Memory B cell (primary cell): ENCODE measurements around the gene NCAM2.

Source experiments
- ATAC-seq: fragments of 150-1000 bp; cut with Tn5 transposase; 2 replicates; pipeline ENCODE4 v1.10.0; 2021; ENCODE audit warnings: low read depth, mild to moderate bottlenecking, moderate library complexity
- DNase-seq, 2 donors: peaks; one replicate each; pipeline ENCODE4 v3.0.0; 2022; ENCODE audit warnings: low spot score in 2 of 2
- H3K27ac Mint-ChIP-seq: one replicate; pipeline ENCODE4 v1.8.0; 2022; ENCODE audit warnings: mild to moderate bottlenecking, moderate library complexity, mixed read lengths
- H3K27me3 Mint-ChIP-seq: one replicate; pipeline ENCODE4 v1.8.0; 2022; ENCODE audit warnings: mixed read lengths
- H3K36me3 Mint-ChIP-seq: one replicate; pipeline ENCODE4 v1.8.0; 2022; ENCODE audit warnings: mild to moderate bottlenecking, mixed read lengths
- H3K4me1 Mint-ChIP-seq: one replicate; pipeline ENCODE4 v1.8.0; 2022; ENCODE audit warnings: mixed read lengths
- H3K4me3 Mint-ChIP-seq: one replicate; pipeline ENCODE4 v1.8.0; 2022; ENCODE audit warnings: mild to moderate bottlenecking, moderate library complexity, mixed read lengths
- H3K9me3 Mint-ChIP-seq: one replicate; pipeline ENCODE4 v1.8.0; 2022; ENCODE audit warnings: mixed read lengths

The NCAM2 gene

GRCh38 chr21:20997636-20998455 is at the start of gene NCAM2:
Gene NCAM2, plus strand, starts transcription at chr21:20998409.
- DNase-seq (peak; percentile 15 to 33), ATAC-seq (peak; percentile 67)
- no peak within 1 kb of the TSS for H3K27ac Mint-ChIP-seq
- H3K36me3 Mint-ChIP-seq: no peaks in the 10 kb centered on the region
- peak within 1 kb of the TSS; percentile 62 for H3K4me3 Mint-ChIP-seq
- H3K4me1 Mint-ChIP-seq: no peaks in the 10 kb centered on the region
- peaks cover 16% of the 10 kb centered on the region for H3K27me3 Mint-ChIP-seq
- H3K9me3 Mint-ChIP-seq: no peaks in the 10 kb centered on the region

DNA sequence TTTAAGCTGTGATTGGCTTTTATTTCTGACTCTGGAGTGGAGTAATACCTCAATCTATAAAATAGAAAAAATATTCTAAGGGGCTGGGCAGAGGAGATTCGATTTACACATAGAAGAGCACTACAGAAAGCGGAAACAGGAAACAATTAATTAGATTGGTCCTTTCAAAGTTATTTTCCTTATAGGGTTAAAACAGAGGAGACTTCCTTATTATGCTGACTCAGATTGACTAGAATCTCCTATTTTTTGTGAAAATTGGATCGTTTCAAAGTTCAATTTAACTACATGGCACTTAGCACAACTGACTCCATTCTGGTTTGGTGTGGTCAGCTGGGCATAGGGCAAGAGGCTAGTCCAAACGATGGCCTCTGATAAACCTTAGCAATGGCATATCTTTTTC is 48.3 kb upstream of the NCAM2 start:
- Mint-ChIP-seq H3K9me3 (no peaks in the 10 kb centered on the region), H3K4me3 (no peak overlapping the region), H3K4me1 (no peaks in the 10 kb centered on the region), H3K27ac (no peak overlapping the region), H3K27me3 (no peaks in the 10 kb centered on the region), H3K36me3 (no peaks in the 10 kb centered on the region)
- no peak for ATAC-seq
- DNase-seq: no peak

DNA sequence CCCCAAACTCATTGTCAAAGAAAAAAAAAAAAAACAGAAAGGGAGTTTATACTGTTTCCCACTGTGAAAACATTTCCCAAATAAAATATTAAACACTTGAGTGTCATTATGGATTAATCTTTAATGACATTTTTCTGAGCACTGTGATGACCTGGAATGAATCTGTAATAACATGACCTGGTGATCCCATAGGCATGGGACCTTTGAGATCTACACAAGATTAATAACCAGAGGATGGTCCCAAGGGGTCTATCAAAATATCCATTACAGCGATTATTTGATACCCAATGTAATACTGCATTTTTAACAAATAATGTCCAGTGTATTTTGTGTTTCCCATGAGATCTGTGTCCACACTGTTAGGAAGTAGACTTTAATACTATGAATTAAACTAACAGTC is 32.4 kb upstream of the NCAM2 start:
- Mint-ChIP-seq H3K4me3 (no peak overlapping the region), H3K36me3 (no peaks in the 10 kb centered on the region), H3K9me3 (no peaks in the 10 kb centered on the region), H3K27me3 (no peaks in the 10 kb centered on the region), H3K4me1 (no peaks in the 10 kb centered on the region), H3K27ac (no peak overlapping the region)
- DNase-seq (no peak), ATAC-seq (no peak)

- DNase-seq (no peak), ATAC-seq (no peak)
- no peak overlapping the region for H3K27ac Mint-ChIP-seq
- H3K27me3 Mint-ChIP-seq: no peaks in the 10 kb centered on the region
- H3K36me3 Mint-ChIP-seq: no peaks in the 10 kb centered on the region
- no peaks in the 10 kb centered on the region for H3K4me1 Mint-ChIP-seq
- H3K4me3 Mint-ChIP-seq: no peak overlapping the region
- no peaks in the 10 kb centered on the region for H3K9me3 Mint-ChIP-seq
Measured at GRCh38 chr21:20968391-20968790, 29.8 kb upstream of the NCAM2 start.

- Mint-ChIP-seq H3K4me3 (no peak overlapping the region), H3K27me3 (no peaks in the 10 kb centered on the region), H3K4me1 (no peaks in the 10 kb centered on the region), H3K9me3 (no peaks in the 10 kb centered on the region), H3K27ac (no peak overlapping the region), H3K36me3 (no peaks in the 10 kb centered on the region)
- ATAC-seq (no peak), DNase-seq (no peak)
Measured at GRCh38 chr21:20970691-20971090, 27.5 kb upstream of the NCAM2 start.

DNA sequence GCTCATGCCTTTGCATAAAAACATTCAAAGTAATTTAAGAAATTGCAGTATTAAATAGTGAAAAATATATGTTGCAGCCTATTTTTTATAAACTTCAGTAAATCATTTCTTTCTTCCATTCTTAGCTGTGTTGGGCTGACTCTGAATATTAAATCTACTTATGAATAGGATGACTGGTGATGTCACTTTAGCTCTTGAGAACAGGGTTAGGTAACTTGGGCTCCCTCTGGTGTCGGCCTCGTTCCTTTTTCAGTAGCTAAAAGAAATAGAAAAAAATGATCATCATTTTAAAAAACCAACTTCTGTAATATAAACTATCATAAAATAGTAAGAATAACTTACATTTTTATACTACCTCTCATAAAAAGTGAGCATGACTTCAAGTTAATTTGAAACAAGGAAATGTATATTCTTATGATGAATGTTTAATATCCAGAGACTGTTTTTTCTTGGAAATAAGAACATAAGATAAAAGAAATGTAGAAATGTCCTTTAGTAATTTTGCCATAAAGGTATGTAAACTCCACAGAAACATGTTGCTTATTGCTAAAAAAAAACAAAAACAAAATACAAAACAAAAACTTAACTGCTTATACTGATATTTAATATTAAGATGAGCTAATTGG is 26.8 kb upstream of the NCAM2 start:
- H3K36me3 Mint-ChIP-seq: no peaks in the 10 kb centered on the region
- H3K4me1 Mint-ChIP-seq: no peaks in the 10 kb centered on the region
- no peaks in the 10 kb centered on the region for H3K9me3 Mint-ChIP-seq
- no peak for DNase-seq
- no peak for ATAC-seq
- no peaks in the 10 kb centered on the region for H3K27me3 Mint-ChIP-seq
- H3K4me3 Mint-ChIP-seq: no peak overlapping the region
- no peak overlapping the region for H3K27ac Mint-ChIP-seq

DNA sequence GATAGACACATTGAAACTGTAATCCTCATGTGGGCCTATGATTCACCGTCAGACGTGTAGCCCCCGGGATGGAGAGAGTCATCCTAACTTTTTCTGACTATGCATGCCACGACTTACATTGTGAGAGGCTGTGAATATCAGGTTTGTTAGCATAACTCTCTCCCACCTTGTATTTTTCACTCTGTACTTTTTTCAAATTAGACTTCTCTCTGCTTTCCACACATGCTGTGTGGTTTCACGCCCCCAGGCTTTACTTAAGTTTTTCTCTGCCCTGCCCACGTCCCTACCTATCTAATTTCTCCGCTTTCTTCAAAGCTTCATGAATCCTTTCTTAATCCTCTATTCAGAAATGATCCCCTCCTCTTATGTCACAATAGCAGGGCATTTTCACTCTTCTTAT is 3.4 kb upstream of the NCAM2 start:
- ATAC-seq: no peak
- peaks cover 8% of the 10 kb centered on the region for H3K27me3 Mint-ChIP-seq
- no peaks in the 10 kb centered on the region for H3K9me3 Mint-ChIP-seq
- H3K36me3 Mint-ChIP-seq: no peaks in the 10 kb centered on the region
- H3K27ac Mint-ChIP-seq: no peak overlapping the region
- H3K4me1 Mint-ChIP-seq: no peaks in the 10 kb centered on the region
- no peak for DNase-seq
- no peak overlapping the region for H3K4me3 Mint-ChIP-seq

DNA sequence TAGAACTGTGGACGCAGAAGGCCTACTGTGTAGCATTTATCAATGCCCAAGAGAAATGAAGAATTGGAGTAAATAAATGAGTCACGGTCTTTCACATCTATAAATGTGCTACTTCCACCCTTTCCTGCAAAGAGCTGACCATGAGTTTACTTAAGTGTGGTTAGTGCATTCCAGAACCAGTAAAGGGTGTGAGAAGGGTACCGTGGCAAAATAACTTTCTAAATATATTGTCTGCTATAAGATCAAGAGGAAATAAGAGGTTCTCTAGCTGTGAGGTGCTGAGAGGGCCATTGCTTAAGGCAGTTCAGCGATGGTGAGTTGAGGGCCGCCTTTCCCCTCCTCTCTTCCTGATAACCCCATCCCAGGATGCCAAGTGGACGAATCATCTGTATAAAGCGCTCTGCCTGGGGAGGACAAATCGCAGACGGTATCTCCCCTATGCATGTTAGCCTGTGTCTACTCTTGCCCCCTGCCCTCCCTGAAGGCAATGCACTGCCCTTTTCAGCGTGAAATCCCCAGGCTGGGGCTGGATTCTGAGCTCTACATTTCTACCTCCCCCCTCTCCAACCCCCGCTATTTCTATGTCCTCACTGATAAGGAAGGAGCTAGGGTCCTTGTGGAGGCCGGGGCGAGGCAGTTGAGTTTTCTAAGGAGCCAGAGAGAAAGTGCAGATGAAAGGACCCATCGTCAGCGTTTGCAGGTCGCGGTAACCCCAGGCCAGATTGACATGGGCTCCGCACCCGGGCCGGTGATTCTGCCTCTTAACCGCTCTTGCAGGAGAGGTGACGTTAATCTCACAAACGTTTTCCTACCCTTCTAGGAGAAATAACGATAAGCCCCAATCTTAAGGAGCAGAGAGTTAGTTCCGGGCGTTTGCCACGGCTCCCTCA is 1.5 kb upstream of the NCAM2 start:
- Mint-ChIP-seq H3K4me3 (no peak overlapping the region), H3K27ac (no peak overlapping the region), H3K9me3 (no peaks in the 10 kb centered on the region), H3K36me3 (no peaks in the 10 kb centered on the region), H3K4me1 (no peaks in the 10 kb centered on the region), H3K27me3 (peaks cover 16% of the 10 kb centered on the region)
- no peak for ATAC-seq
- DNase-seq: no peak

GRCh38 chr21:20997311-20997635 is 936 bp upstream of the NCAM2 start:
- H3K27ac Mint-ChIP-seq: no peak overlapping the region
- DNase-seq: no peak
- no peaks in the 10 kb centered on the region for H3K9me3 Mint-ChIP-seq
- H3K27me3 Mint-ChIP-seq: peaks cover 16% of the 10 kb centered on the region
- no peaks in the 10 kb centered on the region for H3K4me1 Mint-ChIP-seq
- H3K4me3 Mint-ChIP-seq: peak overlapping the region; percentile 30
- ATAC-seq: no peak
- H3K36me3 Mint-ChIP-seq: no peaks in the 10 kb centered on the region

DNA sequence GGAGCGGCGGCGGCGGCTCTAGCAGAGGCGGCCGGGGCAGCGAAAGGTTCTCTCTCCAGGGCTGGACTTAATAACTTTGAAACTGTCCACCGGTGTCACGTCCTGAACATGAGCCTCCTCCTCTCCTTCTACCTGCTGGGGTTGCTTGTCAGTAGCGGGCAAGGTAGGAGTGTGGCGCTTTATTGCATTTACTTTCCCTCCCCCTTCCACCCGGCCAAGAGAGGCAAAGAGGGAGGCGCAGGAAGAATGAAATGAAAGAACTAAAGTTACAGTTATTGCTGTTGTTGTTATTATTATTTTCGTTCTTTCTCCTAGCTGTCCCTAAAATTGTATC is 214 bp downstream of the NCAM2 start:
- no peak overlapping the region for H3K27ac Mint-ChIP-seq
- H3K9me3 Mint-ChIP-seq: no peaks in the 10 kb centered on the region
- peak; percentile 31 for ATAC-seq
- no peaks in the 10 kb centered on the region for H3K36me3 Mint-ChIP-seq
- H3K4me1 Mint-ChIP-seq: no peaks in the 10 kb centered on the region
- peaks cover 16% of the 10 kb centered on the region for H3K27me3 Mint-ChIP-seq
- no peak for DNase-seq
- H3K4me3 Mint-ChIP-seq: peak overlapping the region; percentile 62

DNA sequence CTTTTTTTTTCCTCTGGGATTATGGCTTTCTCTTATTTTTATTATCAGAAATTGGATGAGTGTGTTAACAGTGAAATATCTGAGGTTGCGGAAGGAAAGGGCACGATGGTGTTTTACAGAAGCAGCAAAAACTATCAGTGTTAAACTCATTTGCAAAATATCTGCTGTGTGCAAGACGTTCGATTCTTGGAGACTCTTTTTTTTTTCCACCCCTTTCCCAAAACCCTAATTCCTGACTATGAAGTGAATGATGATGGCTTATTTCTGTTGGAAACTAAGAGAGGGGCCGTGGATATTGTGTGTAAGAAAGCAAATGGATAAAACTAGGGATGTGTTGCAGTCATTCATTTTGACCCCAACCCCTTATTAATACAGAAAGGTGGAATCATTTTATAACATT is 677 bp downstream of the NCAM2 start:
- Mint-ChIP-seq H3K36me3 (no peaks in the 10 kb centered on the region), H3K4me1 (no peaks in the 10 kb centered on the region), H3K27ac (no peak overlapping the region), H3K4me3 (no peak overlapping the region), H3K27me3 (peaks cover 16% of the 10 kb centered on the region), H3K9me3 (no peaks in the 10 kb centered on the region)
- DNase-seq: no peak
- ATAC-seq: no peak

GRCh38 chr21:20999659-21000058 is 1.4 kb downstream of the NCAM2 start:
- DNase-seq (peak in 1 of 2 donors; percentile 16), ATAC-seq (no peak)

DNA sequence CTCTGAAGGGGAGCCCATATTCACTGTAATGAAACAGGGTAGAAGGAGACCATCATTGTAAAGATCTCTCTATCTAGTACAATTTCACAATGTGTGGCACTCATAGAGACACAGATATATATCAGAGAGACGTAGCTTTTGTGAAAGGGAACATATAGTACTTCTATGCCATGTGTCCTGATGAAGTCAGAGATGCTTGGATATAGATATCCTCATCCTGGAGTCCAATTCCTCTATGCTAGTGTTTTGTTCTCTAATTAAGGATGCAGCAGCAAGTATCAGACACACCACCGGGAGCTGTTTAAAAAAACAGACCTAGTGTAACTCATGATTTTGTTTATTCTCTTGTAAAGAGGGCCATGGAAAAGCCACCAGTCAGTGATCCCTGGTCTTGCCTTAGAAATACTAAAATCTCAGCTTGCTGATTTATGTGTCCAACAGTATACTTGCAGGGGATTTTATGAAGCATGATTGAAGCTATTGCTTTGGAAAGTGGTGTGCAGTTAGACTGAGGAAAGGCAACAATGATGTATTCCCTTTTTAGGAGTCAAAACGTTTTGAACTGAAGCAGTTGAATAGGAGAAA is 2.5 kb downstream of the NCAM2 start:
- ATAC-seq: no peak
- Mint-ChIP-seq H3K36me3 (no peaks in the 10 kb centered on the region), H3K27ac (no peak overlapping the region), H3K27me3 (peaks cover 16% of the 10 kb centered on the region), H3K9me3 (no peaks in the 10 kb centered on the region), H3K4me3 (no peak overlapping the region), H3K4me1 (no peaks in the 10 kb centered on the region)
- no peak for DNase-seq

More at GRCh38 chr21:20999659-21000058, 1.4 kb downstream of the NCAM2 start:
- no peaks in the 10 kb centered on the region for H3K9me3 Mint-ChIP-seq
- H3K27ac Mint-ChIP-seq: no peak overlapping the region
- no peak overlapping the region for H3K4me3 Mint-ChIP-seq
- no peaks in the 10 kb centered on the region for H3K36me3 Mint-ChIP-seq
- no peaks in the 10 kb centered on the region for H3K4me1 Mint-ChIP-seq
- H3K27me3 Mint-ChIP-seq: peaks cover 16% of the 10 kb centered on the region

DNA sequence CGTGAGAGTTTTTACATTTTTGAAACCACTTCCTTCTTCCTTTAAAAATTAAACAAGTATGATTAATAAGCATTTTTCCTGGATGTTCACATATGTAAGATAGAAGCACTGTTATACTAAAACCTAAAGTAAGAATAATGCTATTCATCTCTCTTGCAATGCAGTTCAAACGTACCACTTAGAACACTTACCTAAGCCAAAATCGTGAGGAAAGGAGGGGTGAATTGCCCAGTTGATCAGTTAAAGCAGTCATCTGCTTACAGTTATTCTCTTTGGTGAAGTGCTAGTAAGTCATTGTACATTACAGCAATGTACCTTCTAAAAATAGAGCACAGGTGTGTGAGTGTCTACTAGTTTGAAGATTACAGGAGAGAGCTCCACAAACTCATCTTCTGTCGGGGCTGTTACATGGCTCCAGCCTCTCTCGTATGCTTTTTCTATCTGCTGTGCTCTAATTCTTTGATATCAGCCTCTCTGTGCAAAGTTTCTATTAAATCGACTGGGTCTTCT is 3.4 kb downstream of the NCAM2 start:
- Mint-ChIP-seq H3K9me3 (no peaks in the 10 kb centered on the region), H3K36me3 (no peaks in the 10 kb centered on the region), H3K27me3 (peaks cover 13% of the 10 kb centered on the region)

More for the DNA sequence above, 3.4 kb downstream of the NCAM2 start:
- ATAC-seq (no peak), DNase-seq (no peak)
- Mint-ChIP-seq H3K4me3 (no peak overlapping the region), H3K27ac (no peak overlapping the region), H3K4me1 (no peaks in the 10 kb centered on the region)
